Activated B cell treated with CpG ODN at 0.5 μM for 24 hours (primary cell): Measurements from ENCODE around the gene HDAC4. TPM values are rescaled to one million over a fixed set of nuclear protein-coding genes. Genes with fewer than 3 reads are reported as not detected.

Source experiments
- ATAC-seq: fragments of 200-7000 bp; cut with Tn5 transposase; one replicate; pipeline ENCODE4 v1.10.0; 2021; ENCODE audit warnings: low read depth, mild to moderate bottlenecking, moderate library complexity
- CTCF ChIA-PET: fragments of 350-600 bp; sonication (Branson Sonifier 250); formaldehyde crosslinking; loops from one replicate; lab custom pipeline; 2021; ENCODE audit warnings: antibody characterized with exemption; lab: Charles Lee
- POLR2A ChIA-PET: fragments of 350-600 bp; sonication (Branson Sonifier 250); formaldehyde crosslinking; loops from one replicate; lab custom pipeline; 2021; ENCODE audit warnings: antibody characterized with exemption; lab: Charles Lee
- DNase-seq: peaks from one replicate; pipeline ENCODE4 v3.0.0; 2022
- H3K27ac Mint-ChIP-seq: one replicate; pipeline ENCODE4 v1.8.0; 2020; ENCODE audit warnings: mixed read lengths
- H3K27me3 Mint-ChIP-seq: one replicate; pipeline ENCODE4 v1.8.0; 2021; ENCODE audit warnings: mixed read lengths
- H3K36me3 Mint-ChIP-seq: one replicate; pipeline ENCODE4 v1.8.0; 2021; ENCODE audit warnings: low read depth, mixed read lengths
- H3K4me1 Mint-ChIP-seq: one replicate; pipeline ENCODE4 v1.8.0; 2021; ENCODE audit warnings: mixed read lengths
- H3K4me3 Mint-ChIP-seq: one replicate; pipeline ENCODE4 v1.8.0; 2020; ENCODE audit warnings: mild to moderate bottlenecking, mixed read lengths
- H3K9me3 Mint-ChIP-seq: one replicate; pipeline ENCODE4 v1.8.0; 2020; ENCODE audit warnings: mixed read lengths
- CTCF ChIP-seq: fragments of 200-600 bp; IDR thresholded peaks from one replicate; pipeline ENCODE4 v1.8.0; 2022; ENCODE audit warnings: antibody characterized with exemption, mild to moderate bottlenecking
- intact Hi-C: fragments of 100-400 bp; cut with micrococcal nuclease; formaldehyde crosslinking; loops from one replicate; pipeline ENCODE4 v1.15.1; 2024
- total RNA-seq: library from RNA; stranded (reverse); gene quantifications from 2 replicates; pipeline ENCODE4 v1.2.3, GENCODE V29; 2022

Gene HDAC4
- total RNA-seq, 1 donor from 2014 or later: 31.9 TPM

- POLR2A ChIA-PET: no interaction called here
Observed at GRCh38 chr2:239194731-239195317, 206.0 kb downstream of the HDAC4 start.

GRCh38 chr2:239193925-239194677 lies 206.7 kb downstream of the HDAC4 start:
- no peaks in the 10 kb centered on the region for H3K9me3 Mint-ChIP-seq
- ChIA-PET POLR2A (no interaction called here), CTCF (no interaction called here)
- no peak for ATAC-seq
- intact Hi-C loops: no loop called here
- H3K4me1 Mint-ChIP-seq: peaks cover 9% of the 10 kb centered on the region
- no peak overlapping the region for H3K27ac Mint-ChIP-seq
- no peak for DNase-seq
- no peak overlapping the region for H3K4me3 Mint-ChIP-seq
- no peak for TF ChIP-seq CTCF
- H3K27me3 Mint-ChIP-seq: no peaks in the 10 kb centered on the region
- H3K36me3 Mint-ChIP-seq: peaks cover 20% of the 10 kb centered on the region

More at GRCh38 chr2:239194731-239195317, 206.0 kb downstream of the HDAC4 start:
- Mint-ChIP-seq H3K4me3 (no peak overlapping the region), H3K4me1 (peaks cover 9% of the 10 kb centered on the region), H3K27me3 (no peaks in the 10 kb centered on the region), H3K27ac (no peak overlapping the region), H3K36me3 (peaks cover 19% of the 10 kb centered on the region), H3K9me3 (no peaks in the 10 kb centered on the region)
- intact Hi-C loops: no loop called here
- CTCF ChIA-PET: no interaction called here
- DNase-seq (no peak), ATAC-seq (no peak)
- TF ChIP-seq CTCF: no peak

GRCh38 chr2:239193401-239193811 lies 207.4 kb downstream of the HDAC4 start:
- Mint-ChIP-seq H3K27me3 (no peaks in the 10 kb centered on the region), H3K4me1 (peaks cover 9% of the 10 kb centered on the region), H3K27ac (no peak overlapping the region), H3K36me3 (peaks cover 24% of the 10 kb centered on the region), H3K4me3 (no peak overlapping the region), H3K9me3 (no peaks in the 10 kb centered on the region)
- ATAC-seq (no peak), DNase-seq (no peak)
- ChIA-PET CTCF (no interaction called here), POLR2A (no interaction called here)
- TF ChIP-seq CTCF: no peak
- intact Hi-C loops: no loop called here

- ATAC-seq (no peak), DNase-seq (no peak)
- no peak for TF ChIP-seq CTCF
- H3K4me3 Mint-ChIP-seq: no peak overlapping the region
- POLR2A ChIA-PET: no interaction called here
- intact Hi-C loops: no loop called here
- H3K27me3 Mint-ChIP-seq: no peaks in the 10 kb centered on the region
- H3K36me3 Mint-ChIP-seq: peaks cover 25% of the 10 kb centered on the region
- no peaks in the 10 kb centered on the region for H3K9me3 Mint-ChIP-seq
- H3K27ac Mint-ChIP-seq: no peak overlapping the region
- peaks cover 9% of the 10 kb centered on the region for H3K4me1 Mint-ChIP-seq
- CTCF ChIA-PET: no interaction called here
Observed at GRCh38 chr2:239192975-239193374, 207.8 kb downstream of the HDAC4 start.

- POLR2A ChIA-PET: no interaction called here
Observed at GRCh38 chr2:239192456-239192855, 208.4 kb downstream of the HDAC4 start.

More at GRCh38 chr2:239192456-239192855, 208.4 kb downstream of the HDAC4 start:
- H3K9me3 Mint-ChIP-seq: no peaks in the 10 kb centered on the region
- H3K4me1 Mint-ChIP-seq: peaks cover 9% of the 10 kb centered on the region
- no peak for TF ChIP-seq CTCF
- no peak overlapping the region for H3K27ac Mint-ChIP-seq
- intact Hi-C loops: no loop called here
- peaks cover 26% of the 10 kb centered on the region for H3K36me3 Mint-ChIP-seq
- ATAC-seq (no peak), DNase-seq (no peak)
- CTCF ChIA-PET: no interaction called here
- H3K27me3 Mint-ChIP-seq: no peaks in the 10 kb centered on the region
- no peak overlapping the region for H3K4me3 Mint-ChIP-seq
